GM12872 (cell line): ENCODE data around the gene SEH1L.

Experiments used
- TF ChIP-seq, protein P1 (sequence below): IDR thresholded peaks from 3 replicates; pipeline ENCODE4 v1.5.1; 2011; ENCODE audit warnings: low read depth, mild to moderate bottlenecking, low read length, moderate library complexity; ENCODE audit not compliant: insufficient read depth

SEH1L gene

DNA sequence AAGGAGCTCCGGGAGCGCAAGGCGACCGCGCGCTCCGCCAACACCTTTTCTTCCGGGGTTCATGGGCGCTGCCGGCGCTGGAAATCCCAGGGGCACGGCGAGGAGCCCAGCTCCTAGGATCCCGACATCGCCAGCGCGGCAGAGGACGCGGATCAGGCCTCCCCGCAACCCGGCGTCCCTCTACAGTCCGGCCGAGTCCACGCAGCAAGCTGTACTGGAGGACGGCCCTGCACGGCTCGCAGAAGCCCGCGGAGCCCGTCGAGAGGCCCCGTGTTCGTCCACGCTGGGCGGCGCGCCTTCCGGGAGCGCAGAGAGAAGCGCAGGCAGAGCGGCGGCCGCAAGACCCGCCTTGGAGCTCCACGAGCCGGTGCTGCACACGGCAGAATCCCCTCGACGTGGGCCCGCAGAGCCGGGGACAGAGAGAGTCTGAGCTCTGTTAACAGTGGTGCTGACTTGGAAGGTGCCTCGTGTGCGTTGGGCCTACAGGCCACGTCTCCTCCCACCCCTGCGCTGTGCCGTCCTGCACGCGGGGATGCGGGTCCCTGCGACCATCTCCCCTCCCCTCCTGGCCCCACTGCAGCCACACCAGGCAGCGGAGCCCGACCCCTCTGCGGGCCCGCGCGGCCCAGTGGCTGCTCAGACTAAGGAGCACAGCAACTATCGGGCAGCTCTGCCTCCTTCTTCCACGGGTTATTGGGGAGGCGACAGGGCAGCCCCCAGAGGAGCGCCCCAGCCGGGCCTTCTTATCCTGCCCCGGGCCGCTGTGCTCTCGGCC is 35.7 kb upstream of the SEH1L start:
- TF ChIP-seq, protein P1, sequence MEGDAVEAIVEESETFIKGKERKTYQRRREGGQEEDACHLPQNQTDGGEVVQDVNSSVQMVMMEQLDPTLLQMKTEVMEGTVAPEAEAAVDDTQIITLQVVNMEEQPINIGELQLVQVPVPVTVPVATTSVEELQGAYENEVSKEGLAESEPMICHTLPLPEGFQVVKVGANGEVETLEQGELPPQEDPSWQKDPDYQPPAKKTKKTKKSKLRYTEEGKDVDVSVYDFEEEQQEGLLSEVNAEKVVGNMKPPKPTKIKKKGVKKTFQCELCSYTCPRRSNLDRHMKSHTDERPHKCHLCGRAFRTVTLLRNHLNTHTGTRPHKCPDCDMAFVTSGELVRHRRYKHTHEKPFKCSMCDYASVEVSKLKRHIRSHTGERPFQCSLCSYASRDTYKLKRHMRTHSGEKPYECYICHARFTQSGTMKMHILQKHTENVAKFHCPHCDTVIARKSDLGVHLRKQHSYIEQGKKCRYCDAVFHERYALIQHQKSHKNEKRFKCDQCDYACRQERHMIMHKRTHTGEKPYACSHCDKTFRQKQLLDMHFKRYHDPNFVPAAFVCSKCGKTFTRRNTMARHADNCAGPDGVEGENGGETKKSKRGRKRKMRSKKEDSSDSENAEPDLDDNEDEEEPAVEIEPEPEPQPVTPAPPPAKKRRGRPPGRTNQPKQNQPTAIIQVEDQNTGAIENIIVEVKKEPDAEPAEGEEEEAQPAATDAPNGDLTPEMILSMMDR = no peak

DNA sequence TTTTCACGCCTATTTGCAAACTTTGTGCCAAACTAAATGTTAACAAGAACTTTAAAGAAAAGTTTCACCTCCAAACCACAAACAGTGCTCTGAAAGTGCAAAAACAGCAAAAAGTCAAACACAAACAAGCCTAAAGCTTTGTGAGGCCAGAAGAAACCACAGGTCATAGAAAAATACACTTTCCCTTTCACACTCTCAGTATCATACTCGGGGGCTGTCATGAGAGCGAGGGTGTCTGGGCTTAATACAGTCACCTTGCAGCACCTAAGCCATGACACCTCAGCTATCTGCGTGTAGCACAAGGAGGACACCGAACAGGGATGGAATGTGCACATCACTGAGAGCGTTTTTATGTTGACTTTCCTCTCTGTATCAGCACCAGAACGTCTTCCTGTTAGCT is 26.6 kb upstream of the SEH1L start:
- TF ChIP-seq, protein P1 = no peak

DNA sequence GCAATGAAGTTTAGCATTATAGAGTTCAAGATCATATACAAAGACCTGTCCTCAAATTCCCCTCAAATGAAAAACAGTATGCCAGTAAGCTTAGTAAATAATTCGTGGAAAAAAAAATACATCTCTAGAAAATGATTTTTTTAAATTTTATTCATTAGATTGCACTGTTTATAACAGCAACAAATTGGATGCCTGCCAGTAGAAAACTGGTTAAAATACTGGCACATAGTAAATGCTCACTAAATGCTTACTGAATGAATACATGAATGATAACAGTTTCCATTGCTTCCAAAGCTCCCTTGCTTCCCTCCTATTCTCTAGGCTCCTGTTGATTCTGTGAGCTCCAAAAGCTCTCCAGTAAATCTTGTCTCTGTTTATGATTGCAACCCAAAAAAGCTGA is 25.5 kb upstream of the SEH1L start:
- TF ChIP-seq, protein P1 = no peak

DNA sequence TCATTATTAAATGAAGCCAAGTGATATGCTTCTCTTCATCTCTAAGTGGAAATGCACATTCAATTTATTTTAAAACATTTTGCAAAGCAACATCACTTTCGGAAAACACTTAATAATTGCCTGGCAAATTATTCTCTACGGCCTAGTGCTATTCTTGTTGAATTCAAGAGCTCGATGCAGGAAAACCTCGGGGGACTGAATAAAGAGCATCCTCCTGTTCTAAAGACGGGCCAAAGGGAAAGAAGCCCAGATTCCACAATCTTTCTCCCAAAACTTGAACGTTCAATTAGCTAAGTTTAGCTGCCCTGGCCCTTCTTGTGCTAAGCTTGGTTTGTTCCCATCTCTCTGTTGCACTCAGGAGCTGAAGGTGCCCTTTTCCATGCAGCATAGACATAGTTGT is 23.2 kb upstream of the SEH1L start:
- TF ChIP-seq, protein P1 = no peak

DNA sequence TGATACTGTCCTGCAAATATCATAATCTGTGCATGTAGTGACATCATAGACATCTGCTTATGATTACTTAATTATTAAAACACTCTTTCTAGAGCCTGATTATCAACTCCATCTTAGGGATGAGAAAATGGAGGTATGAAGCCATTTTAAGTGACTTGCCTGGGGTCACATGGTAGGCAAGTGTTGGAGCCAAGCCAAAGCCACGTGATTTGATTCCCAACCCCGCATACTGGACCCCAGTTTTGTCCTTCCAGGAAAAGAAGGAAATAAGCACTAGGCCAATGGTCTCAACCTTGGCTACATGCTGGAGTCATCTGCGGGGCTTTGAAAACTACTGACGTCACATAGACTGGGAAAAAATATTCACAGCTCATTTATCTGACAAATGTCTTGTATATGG is 19.6 kb upstream of the SEH1L start:
- TF ChIP-seq, protein P1 = no peak

DNA sequence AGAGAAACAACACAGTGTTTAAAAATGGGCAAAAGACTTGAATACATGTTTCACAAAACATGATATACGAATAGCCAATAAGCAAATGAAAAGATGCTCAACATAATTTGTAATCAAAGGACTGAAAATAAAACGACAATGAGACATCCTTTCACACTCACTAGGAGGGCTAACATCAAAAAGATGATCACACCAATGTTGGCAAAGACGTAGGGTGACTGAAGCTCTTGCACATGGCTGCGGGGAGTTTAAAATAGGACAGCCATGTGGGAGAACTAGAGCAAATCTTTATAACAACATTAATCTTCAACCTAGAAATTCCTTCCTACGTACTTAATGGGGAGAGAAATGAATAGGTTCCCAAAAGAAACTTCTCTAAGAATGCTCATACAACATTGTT is 19.2 kb upstream of the SEH1L start:
- TF ChIP-seq, protein P1 = no peak

DNA sequence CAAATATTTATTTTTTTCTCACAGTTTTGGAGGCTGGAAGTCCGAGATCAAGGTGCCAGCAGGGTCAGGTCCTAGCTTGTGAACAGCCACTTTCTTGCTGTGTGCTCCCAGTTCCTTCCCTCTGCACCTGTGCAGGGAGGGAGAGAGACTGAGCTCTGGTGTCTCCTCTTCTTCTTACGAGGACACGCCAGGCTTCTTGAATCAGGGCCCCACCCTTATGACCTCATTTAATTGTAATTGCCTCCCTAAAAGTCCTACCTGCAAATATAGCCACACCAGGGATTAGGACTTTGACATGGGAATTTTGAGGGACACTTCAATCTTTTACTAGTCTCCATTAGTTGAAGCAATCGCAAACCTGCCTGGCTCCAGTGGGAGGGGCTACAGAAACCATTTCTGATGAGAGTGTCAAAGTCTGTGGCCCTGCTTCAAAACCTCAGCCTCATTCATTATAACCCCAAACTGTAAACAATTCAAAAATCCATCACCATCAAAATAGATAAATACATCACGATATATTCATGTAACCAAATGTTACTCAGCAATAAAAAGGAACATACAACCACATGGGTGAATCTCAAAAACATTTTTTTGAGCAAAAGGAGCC is 18.2 kb upstream of the SEH1L start:
- TF ChIP-seq, protein P1 = no peak
